Ishikawa (cell line): ENCODE measurements around the gene LHX1.

Experiments
- CEBPB ChIP-seq: IDR thresholded peaks from 2 replicates; pipeline ENCODE4 v1.6.1; 2012
- CREB1 ChIP-seq: IDR thresholded peaks from 2 replicates; pipeline ENCODE4 v1.6.1; 2012; ENCODE audit warnings: low read depth
- EGR1 ChIP-seq: IDR thresholded peaks from 2 replicates; pipeline ENCODE4 v1.6.1; 2012
- EP300 ChIP-seq: IDR thresholded peaks from 2 replicates; pipeline ENCODE4 v1.6.1; 2012; ENCODE audit warnings: borderline replicate concordance
- FOXM1 ChIP-seq: IDR thresholded peaks from 2 replicates; pipeline ENCODE4 v1.6.1; 2012; ENCODE audit warnings: low read depth, borderline replicate concordance
- MAX ChIP-seq: IDR thresholded peaks from 2 replicates; pipeline ENCODE4 v1.6.1; 2012
- NFIC ChIP-seq: IDR thresholded peaks from 2 replicates; pipeline ENCODE4 v1.6.1; 2012
- RAD21 ChIP-seq: IDR thresholded peaks from 2 replicates; pipeline ENCODE4 v1.6.1; 2012; ENCODE audit warnings: low read depth
- REST ChIP-seq: IDR thresholded peaks from 2 replicates; pipeline ENCODE4 v1.6.1; 2012; ENCODE audit warnings: low read depth, mild to moderate bottlenecking
- TAF1 ChIP-seq: IDR thresholded peaks from 2 replicates; pipeline ENCODE4 v1.6.1; 2012; ENCODE audit warnings: low read depth, mild to moderate bottlenecking
- TEAD4 ChIP-seq: IDR thresholded peaks from 2 replicates; pipeline ENCODE4 v1.6.1; 2012
- USF1 ChIP-seq: IDR thresholded peaks from 2 replicates; pipeline ENCODE4 v1.6.1; 2012

DNA sequence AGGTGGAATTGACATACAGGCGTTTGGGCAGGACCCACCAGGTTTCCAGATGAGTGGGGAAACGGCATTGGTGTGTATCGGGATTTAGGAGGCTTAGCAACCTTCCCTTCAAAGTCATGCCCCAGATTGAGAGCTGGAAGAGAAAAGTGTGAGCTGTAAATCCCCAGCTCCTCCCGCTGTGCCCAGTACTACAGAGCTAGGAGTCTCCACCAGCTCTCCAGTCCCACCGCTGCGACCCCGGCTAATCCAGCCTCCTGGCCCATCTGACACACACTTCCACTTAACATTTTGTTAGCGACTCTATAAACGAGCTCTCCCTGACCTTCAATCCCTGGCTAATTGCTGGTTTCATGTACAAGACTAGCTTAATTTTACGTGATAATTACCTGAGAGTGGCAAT is 29.9 kb upstream of the LHX1 start:
- TF ChIP-seq EGR1 (no peak), NFIC (no peak), CEBPB (no peak), MAX (no peak), REST (no peak), CREB1 (no peak), EP300 (no peak), FOXM1 (no peak), TAF1 (no peak), RAD21 (no peak), TEAD4 (no peak), USF1 (no peak)
